A673 (cell line): ENCODE results near the gene GADD45GIP1. TPM values are rescaled to one million over a fixed set of nuclear protein-coding genes. Genes with fewer than 3 reads are reported as not detected.

Source experiments
- BruUV-seq: library from RNA; stranded (reverse); fragments of 400-500 nt; replicated peaks from 2 replicates; lab custom pipeline; 2021; lab: Mats Ljungman, UMichigan
- CTCF ChIA-PET: fragments of 300-600 bp; sonication (Branson Sonifier 250); formaldehyde crosslinking; loops from one replicate; lab custom pipeline; 2022; ENCODE audit warnings: antibody characterized with exemption; lab: Charles Lee
- POLR2A ChIA-PET: fragments of 300-600 bp; sonication (Branson Sonifier 250); formaldehyde crosslinking; loops from one replicate; lab custom pipeline; 2022; ENCODE audit warnings: antibody characterized with exemption; ENCODE audit not compliant: low non-redundant PET; lab: Charles Lee
- DNase-seq: peaks from one replicate; pipeline ENCODE4 v3.0.0-alpha.2; 2015; ENCODE audit warnings: low spot score
- H3K27ac ChIP-seq: fragments of 200-600 bp; sonication (generic); 2 replicates; pipeline ENCODE4 v1.5.1; 2016; ENCODE audit warnings: mixed run types, low read depth, mild to moderate bottlenecking, mixed read lengths, antibody characterized with exemption, low read length; ENCODE audit not compliant: poor library complexity, severe bottlenecking
- H3K27me3 ChIP-seq: fragments of 200-600 bp; sonication (generic); replicated peaks from 2 replicates; pipeline ENCODE4 v1.6.1; 2017; ENCODE audit warnings: mixed run types, low read depth, mild to moderate bottlenecking, mixed read lengths, antibody characterized with exemption, low read length; ENCODE audit not compliant: insufficient read depth, poor library complexity
- H3K36me3 ChIP-seq: fragments of 200-600 bp; sonication (generic); 2 replicates; pipeline ENCODE4 v1.6.1; 2016; ENCODE audit warnings: mixed run types, mild to moderate bottlenecking, mixed read lengths, antibody characterized with exemption, low read length; ENCODE audit not compliant: insufficient read depth, poor library complexity, severe bottlenecking
- H3K4me1 ChIP-seq: fragments of 200-600 bp; sonication (generic); 2 replicates; pipeline ENCODE4 v1.6.1; 2017; ENCODE audit warnings: mixed run types, mild to moderate bottlenecking, mixed read lengths, antibody characterized with exemption, low read length; ENCODE audit not compliant: insufficient read depth, poor library complexity, severe bottlenecking
- H3K4me3 ChIP-seq: fragments of 200-600 bp; sonication (generic); 2 replicates; pipeline ENCODE4 v1.5.1; 2016; ENCODE audit warnings: low read depth, mixed run types, mild to moderate bottlenecking, mixed read lengths, low read length; ENCODE audit not compliant: poor library complexity, severe bottlenecking
- H3K9me3 ChIP-seq: fragments of 200-600 bp; sonication (generic); 2 replicates; pipeline ENCODE4 v1.6.1; 2016; ENCODE audit warnings: mixed run types, low read depth, mild to moderate bottlenecking, mixed read lengths, antibody characterized with exemption, low read length; ENCODE audit not compliant: poor library complexity, severe bottlenecking
- CTCF ChIP-seq: fragments of 300-800, 200-600 bp; sonication (generic); conservative IDR thresholded peaks from 2 replicates; pipeline ENCODE4 v1.5.1; 2017; ENCODE audit warnings: low read depth, mild to moderate bottlenecking, antibody characterized with exemption, low read length, moderate library complexity, mixed read lengths
- EZH2 ChIP-seq: fragments of 200-600 bp; sonication (generic); IDR thresholded peaks from 2 replicates; pipeline ENCODE4 v1.6.1; 2017; ENCODE audit warnings: borderline replicate concordance, low read depth, mild to moderate bottlenecking, mixed read lengths, antibody characterized with exemption, low read length; ENCODE audit not compliant: poor library complexity, severe bottlenecking
- intact Hi-C: fragments of 100-400 bp; cut with micrococcal nuclease; formaldehyde crosslinking; loops from one replicate; pipeline ENCODE4 v1.10.0; 2022; ENCODE audit not compliant: unreplicated experiment
- microRNA-seq: library from miRNA; unstranded; fragments of <30 nt; microRNA quantifications from one replicate; pipeline ENCODE4 v1.2.0, GENCODE V29; 2021
- total RNA-seq: library from RNA; stranded (reverse); gene quantifications from 2 replicates; pipeline ENCODE4 v1.2.3, GENCODE V29; 2021

GADD45GIP1 gene
- total RNA-seq, 1 experiment from 2014 or later = 67.5 TPM

- TF ChIP-seq EZH2 (no peak), CTCF (no peak)
- no TSS peak for BruUV-seq
- no peaks in the 10 kb centered on the region for H3K9me3 ChIP-seq
- no peak for DNase-seq
- intact Hi-C loops = no loop called here
- no peak overlapping the region for H3K4me3 ChIP-seq
- H3K27me3 ChIP-seq = no peaks in the 10 kb centered on the region
- POLR2A ChIA-PET = no interaction called here
- no peak overlapping the region for H3K27ac ChIP-seq
- CTCF ChIA-PET = interaction anchor here (0.6 kb wide), 2 partner anchors 9 to 1597 kb away, joined by 3 to 8 read pairs; no protein-coding TSS in a partner anchor
- peaks cover 4% of the 10 kb centered on the region for H3K4me1 ChIP-seq
- H3K36me3 ChIP-seq = no peaks in the 10 kb centered on the region
Observed at GRCh38 chr19:12907166-12907565, 49.9 kb downstream of the GADD45GIP1 start.

Small RNA genes within 50 kb of the gene (microRNA-seq; reads per million reads assigned to microRNA genes)
- not detected for gene MIR5695
- 5.1 reads per million, percentile 17 among the genes with 10 or more reads in this experiment for gene MIR6515

Other genes starting within 250 kb of the GADD45GIP1 start
- gene TNPO2, start 233.3 kb downstream of the GADD45GIP1 start, total RNA-seq = 121 and 150 TPM in 2 replicates
- 238 and 259 TPM in 2 replicates for gene TRIR, start 222.5 kb downstream of the GADD45GIP1 start, total RNA-seq
- 91.7 and 92.6 TPM in 2 replicates for gene GET3, start 219.7 kb downstream of the GADD45GIP1 start, total RNA-seq
- 0.13 TPM in 1 of 2 replicates, not detected in the other for gene BEST2, start 205.4 kb downstream of the GADD45GIP1 start, total RNA-seq
- 25.8 and 34.1 TPM in 2 replicates for gene HOOK2, start 181.7 kb downstream of the GADD45GIP1 start, total RNA-seq
- 27.7 and 28.6 TPM in 2 replicates for gene JUNB, start 165.7 kb downstream of the GADD45GIP1 start, total RNA-seq
- gene PRDX2, start 155.4 kb downstream of the GADD45GIP1 start, total RNA-seq = 406 and 429 TPM in 2 replicates
- gene THSD8, start 155.2 kb downstream of the GADD45GIP1 start, total RNA-seq = 45.2 and 53.4 TPM in 2 replicates
- 97.7 and 99.7 TPM in 2 replicates for gene RNASEH2A, start 150.6 kb downstream of the GADD45GIP1 start, total RNA-seq
- gene RTBDN, start 122.6 kb downstream of the GADD45GIP1 start, total RNA-seq = 1.4 TPM in 1 of 2 replicates, not detected in the other
- gene MAST1, start 118.7 kb downstream of the GADD45GIP1 start, total RNA-seq = 22.2 and 26.7 TPM in 2 replicates
- gene DNASE2, start 75.8 kb downstream of the GADD45GIP1 start, total RNA-seq = 22.7 and 27.8 TPM in 2 replicates
- 0.30 and 0.57 TPM in 2 replicates for gene KLF1, start 70.0 kb downstream of the GADD45GIP1 start, total RNA-seq
- gene GCDH, start 66.1 kb downstream of the GADD45GIP1 start, total RNA-seq = 47.3 and 58.7 TPM in 2 replicates
- gene SYCE2, start 37.9 kb downstream of the GADD45GIP1 start, total RNA-seq = 0.71 and 1.8 TPM in 2 replicates
- gene FARSA, start 23.5 kb downstream of the GADD45GIP1 start, total RNA-seq = 150 and 162 TPM in 2 replicates
- gene CALR, start 18.6 kb downstream of the GADD45GIP1 start, total RNA-seq = 994 and 1,019 TPM in 2 replicates
- 183 and 186 TPM in 2 replicates for gene RAD23A, start 11.4 kb downstream of the GADD45GIP1 start, total RNA-seq
- gene DAND5, start 12.4 kb upstream of the GADD45GIP1 start, total RNA-seq = 0.17 TPM in 2 replicates
- gene NFIX, start 38.3 kb upstream of the GADD45GIP1 start, total RNA-seq = 69.7 and 77.9 TPM in 2 replicates
- not detected in 2 replicates for gene LYL1, start 145.6 kb upstream of the GADD45GIP1 start, total RNA-seq
- gene TRMT1, start 159.5 kb upstream of the GADD45GIP1 start, total RNA-seq = 85.7 and 109 TPM in 2 replicates
- gene NACC1, start 161.0 kb upstream of the GADD45GIP1 start, total RNA-seq = 119 and 126 TPM in 2 replicates
- gene STX10, start 193.2 kb upstream of the GADD45GIP1 start, total RNA-seq = 63.3 and 69.5 TPM in 2 replicates
- 148 and 164 TPM in 2 replicates for gene IER2, start 193.2 kb upstream of the GADD45GIP1 start, total RNA-seq